COLO668 (cell line): ENCODE results near the gene SCUBE1.

Experiments
- DNase-seq: peaks from one replicate; lab custom pipeline; 2025; ENCODE audit not compliant: unreplicated experiment; lab: John Stamatoyannopoulos, UW

Gene SCUBE1

GRCh38 chr22:43180670-43181069, 162.5 kb downstream of the SCUBE1 start:
- no peak for DNase-seq

DNA sequence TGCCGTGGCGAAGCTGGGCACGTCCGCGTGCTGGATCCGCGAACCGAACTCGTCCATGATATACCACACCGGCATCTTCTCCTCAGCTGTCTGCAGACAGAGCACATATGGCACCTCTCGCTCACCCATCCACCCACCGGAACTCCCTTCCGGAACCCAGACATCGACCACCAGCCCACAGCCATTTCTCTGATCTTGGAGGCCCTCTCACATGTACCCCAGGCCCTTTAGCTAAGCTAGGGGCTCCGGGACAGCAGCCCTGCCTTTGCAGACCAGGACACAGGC, 163.3 kb downstream of the SCUBE1 start:
- no peak for DNase-seq

DNA sequence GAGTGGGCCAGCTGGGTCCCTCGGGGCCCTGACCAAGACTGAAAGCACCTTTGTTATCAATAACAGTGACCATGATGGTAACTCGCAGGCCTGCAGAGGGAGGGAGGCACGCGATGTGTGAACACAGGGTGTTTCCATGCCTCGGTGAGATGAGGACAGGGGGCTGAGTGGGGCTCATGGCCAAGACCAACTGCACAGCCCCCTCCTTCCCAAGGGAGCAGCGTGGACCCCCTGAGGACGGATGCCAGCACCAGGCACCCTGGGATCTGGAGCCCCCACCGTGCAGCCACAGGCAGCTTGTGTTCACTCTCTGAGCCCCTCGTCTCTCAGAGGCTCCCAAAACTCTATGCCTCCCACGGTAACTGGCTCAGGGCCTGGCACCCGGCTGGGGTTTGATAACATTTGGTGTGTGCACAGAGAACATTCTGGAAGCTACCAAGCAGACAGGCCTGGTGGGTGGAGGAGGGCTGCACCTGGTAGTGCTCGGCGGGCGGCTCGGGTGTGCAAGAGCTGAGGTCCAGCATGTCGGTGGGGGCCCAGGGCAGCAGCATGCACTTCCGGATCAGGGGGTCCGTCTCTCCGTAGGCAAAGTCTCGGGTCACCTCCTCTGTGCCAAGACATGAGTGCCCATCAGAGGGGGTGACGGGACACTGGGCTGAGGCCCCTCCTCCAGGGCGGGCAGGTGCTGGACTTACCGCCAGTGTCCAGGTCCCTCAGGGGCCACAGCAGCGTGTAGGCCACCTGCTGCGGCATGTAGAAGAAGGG, 163.8 kb downstream of the SCUBE1 start:
- DNase-seq: no peak

DNA sequence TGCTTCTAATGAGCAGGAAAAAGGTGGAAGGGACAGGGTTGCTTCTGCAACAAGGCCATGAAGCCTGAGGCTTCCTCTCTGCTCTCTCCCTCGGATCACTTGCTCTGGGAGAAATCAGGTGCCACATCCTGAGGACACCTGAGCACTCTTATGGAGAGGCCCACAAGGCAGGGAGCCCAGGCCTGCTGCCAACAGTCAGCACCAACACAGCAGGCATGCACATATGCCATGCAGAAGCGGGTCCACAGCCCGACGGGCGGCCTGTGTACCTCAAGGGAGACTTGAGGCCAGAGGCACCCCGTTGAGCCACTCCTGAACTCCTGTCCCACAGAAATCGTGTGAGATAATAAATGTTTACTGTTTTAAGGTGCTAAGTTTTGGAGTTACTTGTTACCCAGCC, 165.7 kb downstream of the SCUBE1 start:
- DNase-seq: no peak

DNA sequence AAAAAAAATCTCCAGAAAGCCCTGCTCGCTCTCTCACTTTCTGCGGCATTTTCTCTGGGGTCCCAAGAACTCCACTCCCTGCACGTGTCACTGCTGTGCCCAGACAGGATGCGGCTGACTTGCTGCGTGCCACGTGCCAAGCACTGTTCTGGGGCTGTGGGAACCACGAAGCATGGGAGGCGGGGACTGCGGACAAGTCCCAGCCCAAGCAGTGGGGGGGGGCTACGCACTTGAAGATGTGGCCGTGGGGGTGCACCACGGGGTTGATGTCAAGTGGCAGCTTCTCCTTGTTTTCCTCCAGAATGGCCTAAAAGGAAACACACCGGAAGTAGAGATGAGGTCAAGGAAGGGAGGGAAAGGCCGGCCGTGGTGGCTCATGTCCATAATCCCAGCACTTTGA, 167.1 kb downstream of the SCUBE1 start:
- DNase-seq: no peak

- DNase-seq: no peak
Observed at GRCh38 chr22:43174941-43175531, 168.1 kb downstream of the SCUBE1 start.

GRCh38 chr22:43173976-43174720, 169.0 kb downstream of the SCUBE1 start:
- DNase-seq: no peak

- DNase-seq: no peak
Observed at GRCh38 chr22:43173566-43173965, 169.6 kb downstream of the SCUBE1 start.

GRCh38 chr22:43172191-43172590, 171.0 kb downstream of the SCUBE1 start:
- no peak for DNase-seq

GRCh38 chr22:43171607-43172006, 171.6 kb downstream of the SCUBE1 start:
- DNase-seq: no peak

DNA sequence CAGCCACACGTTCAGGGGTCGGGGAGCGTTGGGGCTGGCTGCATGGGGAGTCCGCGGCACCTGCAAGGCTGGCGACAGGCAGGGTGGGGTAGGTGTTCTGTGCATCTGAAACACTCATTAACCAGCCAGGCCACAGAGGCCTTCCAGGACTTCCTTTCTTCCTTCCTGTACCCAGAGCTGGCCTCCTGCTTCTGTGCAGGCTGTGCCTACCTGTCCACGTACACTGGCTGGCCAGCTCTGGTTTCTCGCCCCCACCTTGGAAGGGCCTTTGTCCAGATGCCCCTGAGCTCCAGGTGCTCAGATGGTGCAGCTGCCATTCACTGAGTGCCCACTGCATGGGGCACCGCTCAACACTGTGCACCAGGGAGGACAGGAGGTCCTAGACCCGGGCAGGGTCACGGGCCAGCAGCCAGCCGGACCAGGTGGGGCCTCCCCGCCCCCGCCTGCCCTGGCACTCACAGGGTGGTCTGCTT, 172.1 kb downstream of the SCUBE1 start:
- no peak for DNase-seq

GRCh38 chr22:43170131-43170480, 173.1 kb downstream of the SCUBE1 start:
- no peak for DNase-seq

- no peak for DNase-seq
Observed at GRCh38 chr22:43169310-43170130, 173.7 kb downstream of the SCUBE1 start.

DNA sequence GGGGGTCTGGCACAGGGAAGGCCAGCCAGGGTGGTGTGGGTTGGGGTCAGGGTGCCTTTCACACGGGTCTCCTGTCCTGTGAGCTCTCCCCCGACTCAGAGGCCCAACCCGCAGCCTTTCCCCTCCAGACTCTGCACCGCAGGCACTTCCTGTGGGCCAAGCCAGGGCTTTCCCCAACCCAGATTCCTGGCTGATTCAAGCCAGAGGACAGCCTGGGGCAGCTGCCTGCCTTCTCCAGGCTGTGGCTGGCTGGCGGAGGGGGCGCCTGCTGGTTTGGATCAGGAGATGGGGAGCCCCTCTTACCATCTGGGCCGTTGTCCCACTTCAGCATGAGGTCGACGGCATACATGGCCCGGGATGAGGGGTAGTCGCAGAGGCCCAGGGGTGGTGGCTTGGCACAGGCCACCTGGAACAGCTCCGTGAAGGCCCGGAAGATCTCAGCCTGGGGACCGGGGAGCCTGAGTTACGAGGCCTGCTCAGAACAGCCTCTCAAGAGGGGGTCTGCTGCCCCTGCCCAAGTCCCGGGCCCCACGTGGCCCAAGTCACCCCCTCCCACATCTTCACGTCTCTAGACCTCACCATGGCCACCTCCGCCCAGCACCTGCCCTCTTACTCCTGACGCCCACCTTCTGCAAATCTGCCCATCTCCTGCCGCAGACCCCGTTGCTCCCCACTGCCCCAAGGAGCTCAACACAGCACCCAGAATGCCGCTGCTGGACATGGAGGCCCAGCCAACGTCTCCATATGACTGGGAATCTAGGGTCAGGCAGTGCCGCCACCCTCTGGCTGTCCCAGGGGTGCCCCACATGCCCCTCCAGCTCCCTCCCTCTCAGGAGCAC, 174.5 kb downstream of the SCUBE1 start:
- no peak for DNase-seq

GRCh38 chr22:43167001-43167589, 176.1 kb downstream of the SCUBE1 start:
- DNase-seq: no peak

DNA sequence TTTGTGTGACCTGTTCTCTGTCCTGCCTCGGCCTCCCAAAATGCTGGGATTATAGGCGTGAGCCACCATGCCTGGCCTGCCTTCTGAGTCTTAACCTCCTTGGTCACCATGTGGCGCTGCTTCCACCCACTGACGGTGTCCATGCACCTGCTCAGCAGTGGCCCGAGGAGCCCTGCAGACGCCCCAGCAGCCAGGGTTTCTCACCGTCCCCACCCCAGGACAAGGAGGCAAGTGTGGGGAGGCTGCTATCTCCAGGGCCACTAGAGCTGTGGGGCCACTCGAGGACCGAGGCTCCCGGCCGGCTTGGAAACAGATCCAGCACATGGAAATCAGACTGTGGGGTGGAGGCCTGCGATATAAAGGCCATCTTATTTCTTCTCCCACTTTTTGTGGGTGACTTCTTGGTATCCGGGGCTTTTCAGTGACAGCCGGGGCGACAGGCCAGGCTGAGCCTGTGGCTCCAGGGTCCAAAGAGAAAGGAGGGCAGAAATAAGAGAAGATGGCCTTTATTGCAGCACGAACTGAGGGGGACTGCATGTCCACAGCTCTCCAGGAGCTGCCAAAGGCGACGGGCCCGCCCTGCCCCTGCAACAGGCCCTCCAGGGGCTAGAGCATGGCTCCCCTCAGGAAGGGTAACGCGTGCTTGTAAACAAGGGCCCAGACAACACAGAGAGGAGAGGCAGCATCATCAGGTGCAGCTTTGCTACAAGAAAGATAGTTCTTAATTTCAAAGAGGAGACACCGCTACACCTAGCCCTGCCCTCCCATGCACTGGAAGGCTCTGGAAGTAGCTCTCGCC, 176.8 kb downstream of the SCUBE1 start:
- no peak for DNase-seq

GRCh38 chr22:43164636-43165035, 178.5 kb downstream of the SCUBE1 start:
- DNase-seq: no peak

DNA sequence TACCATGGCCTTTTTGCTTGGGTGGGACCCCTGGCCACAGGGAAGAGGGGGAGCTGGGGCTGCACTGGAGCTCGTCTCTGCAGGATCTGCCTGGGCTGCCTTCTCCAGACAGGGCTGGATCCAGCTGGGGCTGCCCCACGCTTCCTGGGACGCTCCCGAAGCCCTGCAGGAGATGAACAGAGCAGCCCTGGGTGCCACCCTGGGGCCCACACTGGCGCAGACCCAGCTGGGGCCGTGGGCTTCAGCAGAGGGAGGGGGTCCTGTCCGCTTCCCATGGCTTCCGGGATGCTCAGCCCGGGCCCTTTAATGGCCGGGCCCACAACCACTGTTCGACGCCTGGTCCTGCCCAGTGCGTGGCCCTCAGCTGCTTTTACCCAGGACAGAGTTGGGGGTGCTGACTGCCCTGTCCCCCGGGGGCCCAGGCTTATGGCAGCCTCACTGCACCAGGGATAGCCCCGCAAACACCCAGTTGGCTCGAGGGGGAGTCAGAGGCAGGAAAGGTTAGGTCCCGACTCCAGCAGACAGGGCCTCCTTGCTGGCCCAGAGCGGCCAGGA, 179.9 kb downstream of the SCUBE1 start:
- DNase-seq: no peak
